ENCODE measurements around the gene TNPO1.

GRCh38 chr5:72836810-72837209 lies 20.3 kb downstream of the TNPO1 start:
- no peak for TF ChIP-seq CTCF (IDR thresholded peaks at IDR 0.05; ENCODE audit: control extremely low read depth in 1 of 3, insufficient read depth in 1 of 3, low read depth in 1 of 3, low read length in 3 of 3)
- TF ChIP-seq POLR2A (IDR thresholded peaks at IDR 0.05; ENCODE audit: control extremely low read depth in 1 of 2, low read depth in 2 of 2, low read length in 2 of 2): no peak
- no peak for TF ChIP-seq ZNF274 (IDR thresholded peaks at IDR 0.05; ENCODE audit: borderline replicate concordance, extremely low read depth, low read length)
- no peak for TF ChIP-seq SAP30 (IDR thresholded peaks at IDR 0.05; ENCODE audit: insufficient read depth, insufficient replicate concordance, low read length)
- no peak for TF ChIP-seq SP1 (IDR thresholded peaks at IDR 0.05; ENCODE audit: low read depth, low read length)
- no peak for TF ChIP-seq CHD1 (IDR thresholded peaks at IDR 0.05; ENCODE audit: low read depth, low read length)
- no peak for TF ChIP-seq HDAC2 (IDR thresholded peaks at IDR 0.05; ENCODE audit: borderline replicate concordance in 1 of 2, low read depth in 2 of 2, low read length in 2 of 2)

Data from H1 (cell line).